SK-N-SH treated with all-trans-retinoic acid at 6 μM for 48 hours (cell line): ENCODE data around the gene TICRR.

Experiments used
- ARNTL ChIP-seq: fragments of 450-650 bp; formaldehyde crosslinking; IDR thresholded peaks from 2 replicates; pipeline ENCODE4 v1.5.0; 2020; ENCODE audit warnings: low read depth, mild to moderate bottlenecking, moderate library complexity, borderline replicate concordance
- CSDC2 ChIP-seq: fragments of 250-450 bp; sonication (Bioruptor Pico); IDR thresholded peaks from 2 replicates; pipeline ENCODE4 v1.5.0; 2020; ENCODE audit warnings: mild to moderate bottlenecking, moderate library complexity
- GLIS3 ChIP-seq: fragments of 250-450 bp; sonication (Bioruptor Pico); IDR thresholded peaks from 2 replicates; pipeline ENCODE4 v1.5.0; 2020; ENCODE audit warnings: mild to moderate bottlenecking, moderate library complexity
- TOX ChIP-seq: fragments of 250-450 bp; sonication (Bioruptor Pico); IDR thresholded peaks from 2 replicates; pipeline ENCODE4 v1.8.0; 2021; ENCODE audit warnings: mild to moderate bottlenecking, moderate library complexity, borderline replicate concordance
- ZC3H10 ChIP-seq: fragments of 250-450 bp; sonication (Bioruptor Pico); IDR thresholded peaks from 2 replicates; pipeline ENCODE4 v1.5.1; 2021; ENCODE audit warnings: mild to moderate bottlenecking, moderate library complexity
- ZFP30 ChIP-seq: fragments of 450-650 bp; formaldehyde crosslinking; IDR thresholded peaks from 2 replicates; pipeline ENCODE4 v1.5.0; 2022; ENCODE audit warnings: mild to moderate bottlenecking, moderate library complexity
- ZNF565 ChIP-seq: fragments of 450-650 bp; formaldehyde crosslinking; conservative IDR thresholded peaks from 2 replicates; pipeline ENCODE4 v1.5.0; 2020; ENCODE audit warnings: low read depth, mild to moderate bottlenecking, moderate library complexity
- TF ChIP-seq, protein P1 (sequence below): fragments of 250-450 bp; sonication (Bioruptor Pico); IDR thresholded peaks from 2 replicates; pipeline ENCODE4 v1.8.0; 2020; ENCODE audit warnings: mild to moderate bottlenecking, moderate library complexity, borderline replicate concordance
- TF ChIP-seq, protein P2 (sequence below): fragments of 250-450 bp; sonication (Bioruptor Pico); IDR thresholded peaks from 2 replicates; pipeline ENCODE4 v1.5.1; 2020; ENCODE audit warnings: low read depth, mild to moderate bottlenecking, moderate library complexity
- TF ChIP-seq, protein P3 (sequence below): fragments of 250-450 bp; sonication (Bioruptor Pico); IDR thresholded peaks from 2 replicates; pipeline ENCODE4 v1.5.0; 2020; ENCODE audit warnings: mild to moderate bottlenecking, moderate library complexity
- TF ChIP-seq, protein P4 (sequence below): fragments of 250-450 bp; sonication (Bioruptor Pico); IDR thresholded peaks from 2 replicates; pipeline ENCODE4 v1.5.1; 2021; ENCODE audit warnings: mild to moderate bottlenecking, moderate library complexity

DNA sequence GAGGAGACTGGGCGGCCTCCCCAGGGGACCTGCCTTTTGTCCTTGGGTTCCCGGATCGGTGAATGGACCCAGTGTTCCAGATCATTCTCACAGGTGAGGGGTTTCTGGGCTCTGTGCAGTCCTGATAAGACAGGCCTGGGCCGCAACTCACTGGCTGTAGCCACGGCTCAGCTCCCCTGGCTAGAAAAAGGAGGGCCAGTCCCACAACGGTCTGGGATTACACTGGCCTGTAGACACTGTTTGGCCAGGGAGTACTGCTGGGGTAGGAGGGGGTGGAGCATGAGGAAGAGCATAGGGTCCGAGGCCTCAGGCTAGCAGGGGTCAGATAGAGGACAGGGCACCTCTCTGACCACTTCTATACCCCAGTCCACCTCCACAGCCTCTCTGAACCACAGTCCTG is 21.0 kb upstream of the TICRR start:
- TF ChIP-seq ZNF565 (CRISPR knock-in tag), result no peak
- TF ChIP-seq, protein P1, sequence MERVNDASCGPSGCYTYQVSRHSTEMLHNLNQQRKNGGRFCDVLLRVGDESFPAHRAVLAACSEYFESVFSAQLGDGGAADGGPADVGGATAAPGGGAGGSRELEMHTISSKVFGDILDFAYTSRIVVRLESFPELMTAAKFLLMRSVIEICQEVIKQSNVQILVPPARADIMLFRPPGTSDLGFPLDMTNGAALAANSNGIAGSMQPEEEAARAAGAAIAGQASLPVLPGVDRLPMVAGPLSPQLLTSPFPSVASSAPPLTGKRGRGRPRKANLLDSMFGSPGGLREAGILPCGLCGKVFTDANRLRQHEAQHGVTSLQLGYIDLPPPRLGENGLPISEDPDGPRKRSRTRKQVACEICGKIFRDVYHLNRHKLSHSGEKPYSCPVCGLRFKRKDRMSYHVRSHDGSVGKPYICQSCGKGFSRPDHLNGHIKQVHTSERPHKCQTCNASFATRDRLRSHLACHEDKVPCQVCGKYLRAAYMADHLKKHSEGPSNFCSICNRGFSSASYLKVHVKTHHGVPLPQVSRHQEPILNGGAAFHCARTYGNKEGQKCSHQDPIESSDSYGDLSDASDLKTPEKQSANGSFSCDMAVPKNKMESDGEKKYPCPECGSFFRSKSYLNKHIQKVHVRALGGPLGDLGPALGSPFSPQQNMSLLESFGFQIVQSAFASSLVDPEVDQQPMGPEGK (CRISPR knock-in tag), result no peak
- TF ChIP-seq, protein P2, sequence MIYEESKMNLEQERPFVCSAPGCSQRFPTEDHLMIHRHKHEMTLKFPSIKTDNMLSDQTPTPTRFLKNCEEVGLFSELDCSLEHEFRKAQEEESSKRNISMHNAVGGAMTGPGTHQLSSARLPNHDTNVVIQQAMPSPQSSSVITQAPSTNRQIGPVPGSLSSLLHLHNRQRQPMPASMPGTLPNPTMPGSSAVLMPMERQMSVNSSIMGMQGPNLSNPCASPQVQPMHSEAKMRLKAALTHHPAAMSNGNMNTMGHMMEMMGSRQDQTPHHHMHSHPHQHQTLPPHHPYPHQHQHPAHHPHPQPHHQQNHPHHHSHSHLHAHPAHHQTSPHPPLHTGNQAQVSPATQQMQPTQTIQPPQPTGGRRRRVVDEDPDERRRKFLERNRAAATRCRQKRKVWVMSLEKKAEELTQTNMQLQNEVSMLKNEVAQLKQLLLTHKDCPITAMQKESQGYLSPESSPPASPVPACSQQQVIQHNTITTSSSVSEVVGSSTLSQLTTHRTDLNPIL (CRISPR knock-in tag), result no peak
- no peak for TF ChIP-seq TOX (CRISPR knock-in tag)
- TF ChIP-seq ZC3H10 (CRISPR knock-in tag), result no peak
- no peak for TF ChIP-seq CSDC2
- no peak for TF ChIP-seq GLIS3 (CRISPR knock-in tag)
- no peak for TF ChIP-seq ZFP30
- TF ChIP-seq ARNTL, result no peak
- TF ChIP-seq, protein P3, sequence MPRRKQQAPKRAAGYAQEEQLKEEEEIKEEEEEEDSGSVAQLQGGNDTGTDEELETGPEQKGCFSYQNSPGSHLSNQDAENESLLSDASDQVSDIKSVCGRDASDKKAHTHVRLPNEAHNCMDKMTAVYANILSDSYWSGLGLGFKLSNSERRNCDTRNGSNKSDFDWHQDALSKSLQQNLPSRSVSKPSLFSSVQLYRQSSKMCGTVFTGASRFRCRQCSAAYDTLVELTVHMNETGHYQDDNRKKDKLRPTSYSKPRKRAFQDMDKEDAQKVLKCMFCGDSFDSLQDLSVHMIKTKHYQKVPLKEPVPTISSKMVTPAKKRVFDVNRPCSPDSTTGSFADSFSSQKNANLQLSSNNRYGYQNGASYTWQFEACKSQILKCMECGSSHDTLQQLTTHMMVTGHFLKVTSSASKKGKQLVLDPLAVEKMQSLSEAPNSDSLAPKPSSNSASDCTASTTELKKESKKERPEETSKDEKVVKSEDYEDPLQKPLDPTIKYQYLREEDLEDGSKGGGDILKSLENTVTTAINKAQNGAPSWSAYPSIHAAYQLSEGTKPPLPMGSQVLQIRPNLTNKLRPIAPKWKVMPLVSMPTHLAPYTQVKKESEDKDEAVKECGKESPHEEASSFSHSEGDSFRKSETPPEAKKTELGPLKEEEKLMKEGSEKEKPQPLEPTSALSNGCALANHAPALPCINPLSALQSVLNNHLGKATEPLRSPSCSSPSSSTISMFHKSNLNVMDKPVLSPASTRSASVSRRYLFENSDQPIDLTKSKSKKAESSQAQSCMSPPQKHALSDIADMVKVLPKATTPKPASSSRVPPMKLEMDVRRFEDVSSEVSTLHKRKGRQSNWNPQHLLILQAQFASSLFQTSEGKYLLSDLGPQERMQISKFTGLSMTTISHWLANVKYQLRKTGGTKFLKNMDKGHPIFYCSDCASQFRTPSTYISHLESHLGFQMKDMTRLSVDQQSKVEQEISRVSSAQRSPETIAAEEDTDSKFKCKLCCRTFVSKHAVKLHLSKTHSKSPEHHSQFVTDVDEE (CRISPR knock-in tag), result no peak
- TF ChIP-seq, protein P4, sequence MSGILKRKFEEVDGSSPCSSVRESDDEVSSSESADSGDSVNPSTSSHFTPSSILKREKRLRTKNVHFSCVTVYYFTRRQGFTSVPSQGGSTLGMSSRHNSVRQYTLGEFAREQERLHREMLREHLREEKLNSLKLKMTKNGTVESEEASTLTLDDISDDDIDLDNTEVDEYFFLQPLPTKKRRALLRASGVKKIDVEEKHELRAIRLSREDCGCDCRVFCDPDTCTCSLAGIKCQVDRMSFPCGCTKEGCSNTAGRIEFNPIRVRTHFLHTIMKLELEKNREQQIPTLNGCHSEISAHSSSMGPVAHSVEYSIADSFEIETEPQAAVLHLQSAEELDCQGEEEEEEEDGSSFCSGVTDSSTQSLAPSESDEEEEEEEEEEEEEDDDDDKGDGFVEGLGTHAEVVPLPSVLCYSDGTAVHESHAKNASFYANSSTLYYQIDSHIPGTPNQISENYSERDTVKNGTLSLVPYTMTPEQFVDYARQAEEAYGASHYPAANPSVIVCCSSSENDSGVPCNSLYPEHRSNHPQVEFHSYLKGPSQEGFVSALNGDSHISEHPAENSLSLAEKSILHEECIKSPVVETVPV (CRISPR knock-in tag), result no peak
